ENCODE measurements around the gene GPR39.

GPR39 gene

GRCh38 chr2:132540166-132540565 lies 123.6 kb downstream of the GPR39 start:
- Histone ChIP-seq H3K4me1 (ENCODE audit: control insufficient read depth, low read length) (no peaks in the 10 kb centered on the region), H4K20me1 (ENCODE audit: control insufficient read depth, insufficient read depth, low read depth, low read length) (no peaks in the 10 kb centered on the region), H3K9me3 (ENCODE audit: control insufficient read depth, insufficient read depth, low read length) (peaks cover 18% of the 10 kb centered on the region), H3F3A (ENCODE audit: control insufficient read depth, insufficient read depth) (no peaks in the 10 kb centered on the region), H3K36me3 (ENCODE audit: control insufficient read depth, low read length) (no peaks in the 10 kb centered on the region), H3K9me2 (replicated peaks; ENCODE audit: control insufficient read depth, low read length) (no peaks in the 10 kb centered on the region), H3K27ac (ENCODE audit: low read depth, low read length) (no peak overlapping the region), H3K4me3 (ENCODE audit: low read length) (no peak overlapping the region), H3K4me2 (ENCODE audit: low read length) (no peak overlapping the region), H3K79me2 (ENCODE audit: control insufficient read depth, low read length) (no peaks in the 10 kb centered on the region), H3K27me3 (ENCODE audit: control insufficient read depth, low read length) (no peaks in the 10 kb centered on the region)
- TF ChIP-seq EZH2phosphoT487 (IDR thresholded peaks at IDR 0.05; ENCODE audit: borderline replicate concordance, low read length) (no peak), CTCF (IDR thresholded peaks at IDR 0.05; ENCODE audit: low read depth, low read length, poor library complexity, severe bottlenecking) (no peak)

GRCh38 chr2:132542953-132543569 lies 126.5 kb downstream of the GPR39 start:
- H3K36me3 ChIP-seq (ENCODE audit: control insufficient read depth, low read length): no peaks in the 10 kb centered on the region
- peaks cover 18% of the 10 kb centered on the region for H3K9me3 ChIP-seq (ENCODE audit: control insufficient read depth, insufficient read depth, low read length)
- no peak overlapping the region for H3K4me2 ChIP-seq (ENCODE audit: low read length)
- H3F3A ChIP-seq (ENCODE audit: control insufficient read depth, insufficient read depth): no peaks in the 10 kb centered on the region
- no peak overlapping the region for H3K4me3 ChIP-seq (ENCODE audit: low read length)
- no peaks in the 10 kb centered on the region for H3K9me2 ChIP-seq (replicated peaks; ENCODE audit: control insufficient read depth, low read length)
- no peaks in the 10 kb centered on the region for H3K4me1 ChIP-seq (ENCODE audit: control insufficient read depth, low read length)
- H4K20me1 ChIP-seq (ENCODE audit: control insufficient read depth, insufficient read depth, low read depth, low read length): no peaks in the 10 kb centered on the region
- TF ChIP-seq CTCF (IDR thresholded peaks at IDR 0.05; ENCODE audit: low read depth, low read length, poor library complexity, severe bottlenecking) (no peak), EZH2phosphoT487 (IDR thresholded peaks at IDR 0.05; ENCODE audit: borderline replicate concordance, low read length) (no peak)
- no peaks in the 10 kb centered on the region for H3K27me3 ChIP-seq (ENCODE audit: control insufficient read depth, low read length)
- H3K79me2 ChIP-seq (ENCODE audit: control insufficient read depth, low read length): no peaks in the 10 kb centered on the region
- no peak overlapping the region for H3K27ac ChIP-seq (ENCODE audit: low read depth, low read length)

- no peak overlapping the region for H3K4me2 ChIP-seq (ENCODE audit: low read length)
- H3K27me3 ChIP-seq (ENCODE audit: control insufficient read depth, low read length): no peaks in the 10 kb centered on the region
- H3K27ac ChIP-seq (ENCODE audit: low read depth, low read length): no peak overlapping the region
- H3K36me3 ChIP-seq (ENCODE audit: control insufficient read depth, low read length): no peaks in the 10 kb centered on the region
- no peak for TF ChIP-seq CTCF (IDR thresholded peaks at IDR 0.05; ENCODE audit: low read depth, low read length, poor library complexity, severe bottlenecking)
- no peak for TF ChIP-seq EZH2phosphoT487 (IDR thresholded peaks at IDR 0.05; ENCODE audit: borderline replicate concordance, low read length)
- no peaks in the 10 kb centered on the region for H4K20me1 ChIP-seq (ENCODE audit: control insufficient read depth, insufficient read depth, low read depth, low read length)
- H3K4me1 ChIP-seq (ENCODE audit: control insufficient read depth, low read length): no peaks in the 10 kb centered on the region
- H3F3A ChIP-seq (ENCODE audit: control insufficient read depth, insufficient read depth): no peaks in the 10 kb centered on the region
- H3K9me3 ChIP-seq (ENCODE audit: control insufficient read depth, insufficient read depth, low read length): peaks cover 18% of the 10 kb centered on the region
- H3K9me2 ChIP-seq (replicated peaks; ENCODE audit: control insufficient read depth, low read length): no peaks in the 10 kb centered on the region
- no peak overlapping the region for H3K4me3 ChIP-seq (ENCODE audit: low read length)
- no peaks in the 10 kb centered on the region for H3K79me2 ChIP-seq (ENCODE audit: control insufficient read depth, low read length)
Observed at GRCh38 chr2:132544006-132544630, 127.5 kb downstream of the GPR39 start.
